Lung microvascular endothelial cell (primary cell): ENCODE results near the gene BGN. TPM values are rescaled to one million over a fixed set of nuclear protein-coding genes. Genes with fewer than 3 reads are reported as not detected.

Source experiments
- DNase-seq, 2 donors: peaks; one replicate each; pipeline versions ENCODE4 v3.0.0 to v3.0.0-alpha.2; 2010; ENCODE audit warnings: low read depth in 2 of 2
- total RNA-seq: library from RNA; depleted of rRNA; stranded (reverse); fragments of >200 nt; gene quantifications from 2 replicates; pipeline ENCODE4 v1.2.1, GENCODE V29; 2014

Gene BGN
- total RNA-seq, 1 donor from 2014 or later: 15.3 TPM

DNA sequence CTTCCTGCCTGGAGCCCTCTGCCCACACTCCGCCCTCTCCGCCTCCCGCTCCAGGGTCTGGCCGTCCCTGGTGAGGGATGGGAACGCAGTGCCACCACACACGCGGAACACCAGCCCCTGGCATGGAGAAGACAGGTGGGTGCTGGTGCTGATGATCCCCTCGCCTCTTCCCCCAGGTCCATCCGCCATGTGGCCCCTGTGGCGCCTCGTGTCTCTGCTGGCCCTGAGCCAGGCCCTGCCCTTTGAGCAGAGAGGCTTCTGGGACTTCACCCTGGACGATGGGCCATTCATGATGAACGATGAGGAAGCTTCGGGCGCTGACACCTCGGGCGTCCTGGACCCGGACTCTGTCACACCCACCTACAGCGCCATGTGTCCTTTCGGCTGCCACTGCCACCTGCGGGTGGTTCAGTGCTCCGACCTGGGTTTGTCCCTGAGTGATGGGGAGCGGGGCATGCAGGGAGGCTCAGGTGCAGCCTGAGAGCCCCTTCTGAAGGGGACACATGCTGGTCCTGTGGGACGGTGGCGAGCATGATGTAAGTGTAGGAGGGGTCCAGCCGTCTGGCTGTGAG, 9.8 kb downstream of the BGN start:
- no peak for DNase-seq

DNA sequence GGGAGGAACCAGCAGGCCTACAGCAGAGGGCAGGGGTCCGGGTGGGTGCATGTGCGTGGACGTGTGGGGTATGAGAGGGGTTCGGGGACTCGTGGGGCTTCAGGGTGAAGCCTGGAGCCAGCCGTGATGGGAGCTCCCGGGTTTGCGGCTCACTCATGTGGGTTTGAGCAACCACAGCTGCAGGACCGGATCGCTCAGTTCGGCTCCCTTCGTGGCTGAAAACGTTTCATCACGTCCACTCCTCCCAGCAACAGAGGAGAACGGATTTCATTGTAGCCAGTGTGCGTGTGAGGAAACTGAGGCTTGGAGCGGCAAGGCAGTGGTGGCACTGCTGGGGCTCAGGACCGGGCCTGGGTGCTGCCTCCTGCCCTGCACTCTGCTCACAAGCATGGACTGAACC, 10.6 kb downstream of the BGN start:
- DNase-seq: no peak

DNA sequence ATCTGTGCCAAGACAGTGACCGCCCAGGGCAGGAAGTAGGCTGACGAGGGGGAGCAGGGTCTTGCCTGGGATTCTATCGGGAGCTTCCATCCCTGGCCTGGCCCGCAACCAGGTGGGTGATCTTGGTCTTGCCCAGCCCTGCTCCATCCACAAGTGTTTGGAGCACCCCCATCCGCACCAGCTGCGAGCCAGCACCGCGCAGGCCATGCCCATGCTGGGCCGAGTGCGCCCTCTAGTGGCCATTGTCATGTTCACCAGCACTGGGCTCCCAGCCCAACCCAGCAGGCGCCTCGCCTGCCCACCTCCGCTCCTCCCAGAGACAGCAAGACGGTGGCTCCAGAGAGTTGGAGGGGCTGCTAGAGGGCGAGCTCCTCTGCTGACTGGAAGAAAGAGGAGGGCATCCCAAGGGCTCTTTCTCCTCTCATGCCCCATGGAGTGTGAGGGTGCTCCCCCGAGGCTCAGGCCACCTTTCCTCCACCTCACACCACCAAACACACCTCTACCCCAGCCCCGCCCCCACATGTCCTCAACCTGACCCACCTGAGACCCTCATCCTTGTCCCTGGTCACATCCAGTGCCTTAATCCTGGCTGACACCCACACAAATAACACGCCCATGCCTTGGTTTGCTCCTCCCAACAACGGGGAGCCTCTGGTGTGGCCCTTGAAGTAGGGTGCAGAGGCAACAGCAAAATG, 12.9 kb downstream of the BGN start:
- DNase-seq: peak; percentile 65 to 78

DNA sequence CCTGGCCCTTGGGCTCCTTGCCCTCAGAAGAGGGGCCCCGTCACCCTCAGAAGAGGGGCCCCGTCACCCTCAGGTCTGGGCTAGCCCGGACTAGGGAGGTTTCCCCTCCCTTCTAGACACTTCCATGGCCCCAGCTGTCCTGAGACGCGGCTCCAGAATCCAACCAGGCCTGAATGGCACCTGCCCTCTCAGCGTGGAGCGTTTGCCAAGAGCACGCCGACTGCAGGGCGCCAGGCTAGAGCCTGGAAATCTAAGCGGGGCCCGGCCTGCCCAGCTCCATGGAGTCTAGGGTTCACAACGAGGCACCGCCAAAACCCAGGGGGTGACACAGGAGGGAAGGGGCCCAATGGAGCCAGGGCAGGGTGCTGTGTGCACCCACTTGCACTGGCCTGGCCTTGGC, 14.8 kb downstream of the BGN start:
- DNase-seq: no peak

DNA sequence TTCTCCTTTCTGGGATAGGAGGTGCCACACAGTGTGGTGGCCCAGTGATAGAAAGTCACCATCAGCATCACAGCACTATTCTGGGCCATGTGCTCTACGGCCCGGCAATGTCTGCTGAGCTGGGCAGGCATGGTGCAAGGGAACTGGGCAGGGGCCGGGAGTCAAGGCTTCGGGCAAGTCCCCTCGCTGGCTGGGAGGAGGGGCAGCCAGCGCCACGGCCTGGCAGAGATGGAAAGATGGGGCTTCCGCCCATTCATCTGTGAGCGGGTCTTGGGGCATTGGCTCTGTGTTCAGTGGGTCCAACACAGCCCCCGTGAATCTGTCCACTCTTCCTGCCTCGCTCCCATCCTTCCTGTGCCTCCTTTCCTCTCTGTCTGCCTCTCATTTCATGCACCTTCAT, 15.6 kb downstream of the BGN start:
- no peak for DNase-seq

DNA sequence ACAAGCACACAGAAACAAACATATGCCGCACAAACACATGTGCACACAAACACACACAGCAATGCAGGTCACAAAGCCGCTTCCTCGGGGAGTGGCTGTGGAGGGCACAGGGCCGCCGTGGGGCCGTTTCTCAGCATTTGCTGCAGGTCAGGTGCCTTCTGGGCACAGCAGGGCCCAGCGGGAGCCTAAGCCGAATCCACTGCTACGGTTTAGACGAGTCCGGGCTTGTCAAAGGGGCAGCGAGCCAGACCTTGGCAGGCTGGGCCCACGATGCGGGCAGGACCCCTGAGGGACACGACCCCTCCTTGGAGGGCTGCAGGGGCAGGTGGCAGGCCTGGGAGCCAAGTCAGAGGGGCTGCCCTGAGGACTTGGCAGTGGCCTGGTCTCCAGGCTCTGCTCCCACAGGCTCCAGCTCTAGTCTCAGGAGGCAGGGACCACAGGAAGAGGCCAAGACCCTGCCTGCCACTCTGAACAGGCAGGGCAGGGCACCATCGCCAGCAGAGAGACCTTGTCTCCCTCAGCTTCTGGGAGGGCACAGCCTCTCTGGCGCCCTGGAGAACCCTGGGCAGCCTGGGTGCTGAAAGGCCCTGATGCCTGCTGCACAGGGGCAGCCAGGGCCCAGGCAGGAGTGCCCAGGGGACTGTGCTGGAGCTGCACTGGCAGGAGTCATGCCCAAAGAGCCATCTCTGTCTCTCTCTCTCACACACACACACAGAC, 17.2 kb downstream of the BGN start:
- DNase-seq: no peak

DNA sequence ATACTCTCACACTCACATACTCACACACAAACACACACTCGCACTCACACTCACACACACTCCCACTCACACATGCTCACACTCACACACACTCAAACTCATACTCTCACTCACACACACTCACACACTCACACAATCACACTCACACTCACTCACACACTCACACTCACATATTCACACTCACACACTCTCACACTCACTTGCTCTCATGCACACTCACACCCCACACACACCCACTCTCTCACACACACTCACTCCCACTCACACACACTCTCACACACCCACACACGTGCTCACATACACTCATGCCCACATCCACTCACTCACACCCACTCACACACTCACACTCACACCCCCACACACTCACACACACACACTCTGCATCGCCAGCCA, 17.7 kb downstream of the BGN start:
- no peak for DNase-seq

DNA sequence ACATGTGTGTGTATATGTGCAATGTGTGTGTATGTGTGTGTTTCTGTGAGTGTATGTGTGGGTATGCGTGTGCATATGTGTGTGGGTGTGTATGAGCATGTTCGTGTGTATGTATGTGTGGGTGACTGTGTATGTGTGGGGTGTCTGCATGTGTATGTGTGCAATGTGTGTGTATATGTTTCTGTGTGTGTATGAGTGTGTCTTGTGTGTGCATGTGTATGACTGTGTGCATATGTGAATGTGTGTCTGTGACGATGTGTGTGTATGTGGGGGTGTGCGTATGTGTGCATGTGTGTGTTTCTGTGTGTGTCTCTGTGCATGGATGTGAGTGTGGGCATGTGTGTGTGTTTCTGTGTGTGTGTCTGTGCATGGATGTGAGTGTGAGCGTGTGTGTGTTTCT, 18.5 kb downstream of the BGN start:
- no peak for DNase-seq

DNA sequence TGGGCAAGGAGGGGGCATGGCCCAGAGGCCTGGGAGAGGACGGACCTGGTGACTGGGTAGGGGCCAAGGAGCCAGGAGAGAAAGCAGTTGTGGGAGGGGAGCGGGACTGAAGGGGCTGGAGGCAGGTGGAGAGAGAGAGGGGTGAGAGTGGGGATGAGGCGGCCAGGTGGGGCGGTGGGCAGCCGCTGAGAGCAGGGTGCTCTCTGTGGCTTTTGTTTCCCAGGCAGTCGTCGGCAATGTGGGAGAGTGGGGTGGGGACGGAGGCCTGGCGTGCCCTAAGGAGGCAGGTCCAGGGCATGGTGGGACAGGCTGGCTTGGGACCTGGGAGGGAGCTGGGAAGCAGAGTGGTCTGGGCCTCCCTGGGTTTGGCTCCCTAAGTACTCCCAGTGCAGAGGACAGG, 19.5 kb downstream of the BGN start:
- DNase-seq: no peak

DNA sequence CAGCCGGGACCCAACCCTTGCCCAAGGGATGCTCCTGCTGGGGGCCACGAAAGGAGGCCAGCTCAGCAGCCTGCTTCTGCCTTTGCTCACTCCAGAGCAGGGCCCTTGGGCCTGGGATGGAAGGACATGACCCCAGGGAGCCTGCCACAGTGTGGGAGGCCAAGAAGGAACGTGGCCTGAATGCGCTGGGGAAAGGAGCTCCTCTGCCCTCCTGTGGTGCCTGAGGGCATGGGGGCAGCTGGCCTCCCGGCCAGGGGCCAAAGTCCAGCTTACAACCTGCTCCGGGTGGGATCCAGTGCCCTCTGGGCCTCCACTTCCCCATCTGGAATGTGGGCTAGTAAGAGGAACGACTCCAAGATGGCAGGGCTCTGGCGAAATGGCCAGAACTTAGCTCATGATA, 20.7 kb downstream of the BGN start:
- no peak for DNase-seq

DNA sequence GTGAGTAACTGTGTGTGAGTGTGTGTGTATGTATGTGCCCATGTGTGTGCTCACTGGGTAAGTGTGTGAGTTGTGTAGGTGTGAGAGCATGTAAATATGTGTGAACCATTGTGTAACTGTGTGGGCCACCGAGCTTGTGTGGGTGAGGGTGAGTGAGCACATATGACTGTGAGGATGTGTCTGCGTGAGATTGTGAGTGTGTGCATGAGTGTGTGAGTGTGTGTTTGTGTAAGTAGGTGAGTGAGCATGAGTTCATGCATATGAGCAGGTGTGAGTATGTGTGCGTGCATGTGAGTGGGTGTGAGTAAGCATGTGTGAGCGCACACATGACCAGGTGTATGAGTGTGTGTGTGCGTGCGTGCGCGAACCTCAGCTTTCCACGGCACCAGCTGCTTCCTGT, 21.3 kb downstream of the BGN start:
- no peak for DNase-seq

DNA sequence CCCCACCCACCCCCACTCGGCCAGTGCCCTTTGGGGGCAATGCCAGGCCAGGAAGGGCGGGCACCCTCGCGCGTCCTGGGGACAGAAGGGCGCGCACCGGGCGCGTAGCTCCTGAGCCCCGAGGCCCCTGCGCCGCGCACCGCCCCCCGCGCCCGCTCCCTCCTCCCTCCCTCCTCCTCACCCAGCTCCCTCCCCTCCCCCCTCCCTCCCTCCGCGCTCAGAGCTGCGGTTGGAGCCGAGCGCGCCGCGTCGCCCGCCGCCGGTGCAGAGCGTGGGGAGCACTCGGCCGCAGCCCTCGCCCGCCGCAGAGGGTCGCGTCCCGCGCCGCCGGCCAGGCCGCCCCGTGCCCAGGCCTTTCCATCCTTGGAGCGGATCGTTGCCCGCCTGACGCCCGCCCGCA, 22.6 kb downstream of the BGN start, which contains the start of gene ATP2B3:
Gene ATP2B3, plus strand, starts transcription at position 220 of the 400 bp plus-strand sequence. CDS start 18,606 bp downstream, outside the sequence.
- no peak for DNase-seq

DNA sequence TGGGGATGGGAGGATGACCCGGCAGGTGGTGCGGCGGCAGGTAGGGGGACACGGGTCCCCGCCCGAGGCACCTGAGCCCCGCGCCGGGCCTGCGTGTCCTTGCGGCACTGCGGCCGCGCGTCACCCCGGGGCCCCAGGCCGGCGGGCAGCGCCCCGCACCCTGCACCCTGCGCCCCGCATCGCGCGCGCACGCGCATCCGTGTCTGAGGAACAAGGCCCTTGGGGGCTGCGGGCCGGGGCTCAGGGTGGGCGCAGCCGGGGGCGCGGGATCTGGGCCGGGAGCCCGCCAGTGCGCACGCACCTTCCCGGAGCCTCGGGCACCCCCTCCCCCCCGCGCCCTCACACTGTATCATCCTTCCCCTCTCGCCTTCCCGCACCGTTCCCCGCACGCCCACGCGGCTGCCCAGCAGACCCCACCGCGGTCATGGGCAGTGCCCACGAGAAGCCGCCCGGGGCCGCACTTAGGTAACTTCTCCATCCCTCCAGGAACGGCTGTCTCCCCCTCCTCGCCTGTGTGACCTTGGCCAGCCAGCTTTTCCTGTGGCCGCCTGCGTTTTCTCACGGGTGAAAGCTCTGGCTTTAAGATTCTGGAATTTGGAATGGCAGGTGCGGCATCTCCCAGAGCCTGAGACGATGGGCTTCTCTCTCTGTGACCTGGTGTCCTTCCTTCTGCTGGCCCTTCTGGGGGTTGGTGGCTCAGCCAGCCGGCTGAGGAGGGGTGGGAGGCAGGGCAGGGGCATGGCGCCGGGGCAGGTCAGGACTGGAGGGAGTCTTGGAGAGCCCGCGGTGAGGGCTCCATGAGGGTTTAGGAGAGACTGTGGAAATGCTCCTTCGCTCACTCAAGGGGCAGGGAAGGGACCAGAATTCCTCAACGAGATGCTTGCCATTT, 23.4 kb downstream of the BGN start:
- DNase-seq: no peak

DNA sequence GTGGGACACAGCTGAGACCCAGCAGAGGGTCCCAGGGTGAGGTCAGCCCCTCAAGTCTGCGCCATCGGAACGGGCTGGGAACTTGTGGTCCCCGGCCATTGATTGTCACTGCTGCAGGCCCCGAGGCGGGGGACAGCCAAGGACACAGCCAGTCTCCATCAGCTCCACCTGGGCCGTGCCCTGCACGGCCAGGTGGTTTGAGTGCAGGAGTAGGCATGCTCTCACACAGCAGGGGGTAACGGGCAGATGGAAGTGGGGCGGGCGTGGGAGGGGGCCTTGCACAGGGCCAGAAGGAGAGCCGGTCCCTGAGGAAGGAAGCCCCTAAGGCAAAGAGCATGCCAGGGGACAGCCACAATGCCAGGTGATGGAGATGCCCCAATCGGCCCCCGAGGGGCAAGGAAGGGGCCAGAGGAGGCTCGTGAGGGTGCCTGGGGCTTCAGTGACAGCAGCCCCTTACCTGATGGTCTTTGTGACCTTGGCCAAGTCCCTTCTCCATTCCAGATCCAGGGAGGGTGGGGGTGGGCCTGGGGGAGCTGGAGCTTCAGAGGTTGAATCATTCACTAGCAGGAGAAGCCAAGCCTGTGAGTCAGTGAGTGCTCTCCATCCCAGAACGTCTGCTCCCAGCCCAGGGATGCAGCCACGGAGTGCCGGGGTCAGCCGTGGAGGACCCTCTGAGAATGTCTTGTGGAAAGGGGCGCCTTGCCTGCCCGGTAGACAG, 24.9 kb downstream of the BGN start:
- DNase-seq: no peak

DNA sequence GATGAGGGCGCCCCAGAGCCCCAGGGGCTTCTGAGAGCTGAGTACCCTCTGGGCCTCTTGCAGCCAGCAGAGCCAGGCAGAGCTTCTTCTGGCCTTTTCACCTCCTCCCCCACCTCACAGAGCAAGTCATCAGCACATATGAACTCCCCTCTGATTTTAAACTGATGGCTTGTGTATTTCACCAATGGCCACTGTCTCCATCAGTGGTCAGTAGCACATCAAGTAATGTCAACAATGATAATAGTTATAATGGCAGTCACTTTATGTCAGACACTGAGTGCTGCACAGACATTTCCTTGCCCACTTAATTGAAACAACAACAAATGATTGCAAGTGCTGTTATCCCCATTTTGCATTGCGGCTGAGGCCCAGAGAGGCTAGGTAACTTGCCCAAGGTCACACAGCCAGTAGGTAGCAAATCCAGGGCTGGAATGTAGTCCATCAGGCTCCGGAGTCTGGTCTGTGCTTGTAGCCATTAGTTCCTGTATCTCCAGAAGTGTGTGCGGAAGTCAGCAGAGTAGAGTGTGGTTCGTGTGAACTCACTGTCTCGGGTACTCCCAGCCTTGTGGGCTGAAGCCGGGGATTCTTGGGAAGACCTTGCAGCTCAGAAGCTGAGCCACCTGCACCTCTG, 25.6 kb downstream of the BGN start:
- no peak for DNase-seq

DNA sequence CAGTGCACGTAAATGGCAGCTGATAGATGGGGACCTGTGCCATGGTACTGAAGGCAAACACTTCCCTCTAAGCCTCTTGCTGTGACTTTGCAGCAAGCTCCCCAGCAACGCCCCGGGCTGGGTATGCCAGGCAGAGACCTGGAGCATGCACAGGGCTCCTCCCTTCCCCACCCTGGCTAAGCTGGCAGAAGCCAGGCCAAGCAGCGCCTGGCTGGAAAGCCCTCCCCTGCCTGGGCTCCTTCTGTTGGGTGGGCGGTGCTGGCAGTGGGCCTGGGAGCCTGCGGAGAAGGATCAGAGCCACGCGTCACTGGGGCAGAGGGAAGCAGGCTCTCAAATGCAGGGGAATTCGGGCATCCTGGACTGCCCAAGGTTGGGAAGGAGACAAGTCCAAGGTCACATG, 26.3 kb downstream of the BGN start:
- DNase-seq: no peak

DNA sequence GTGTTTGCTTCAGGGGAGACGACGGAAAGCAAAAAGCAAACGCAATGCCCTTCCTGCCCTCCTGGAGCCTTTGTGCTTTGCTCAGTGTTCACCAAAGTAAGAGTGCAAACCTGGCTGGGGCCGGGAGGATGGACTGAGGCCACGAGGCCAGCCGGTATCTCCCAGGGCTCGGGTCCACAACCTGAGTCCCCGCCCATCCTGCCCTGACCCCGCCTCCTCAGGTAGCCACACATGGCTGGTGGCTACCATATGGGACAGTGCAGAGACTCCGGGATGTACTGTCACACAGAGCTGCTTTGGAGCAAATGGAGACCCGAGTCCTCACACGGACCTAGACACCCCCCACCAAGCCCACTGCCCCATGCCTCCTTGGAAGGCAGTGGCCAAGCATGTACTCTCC, 27.5 kb downstream of the BGN start:
- DNase-seq: no peak

DNA sequence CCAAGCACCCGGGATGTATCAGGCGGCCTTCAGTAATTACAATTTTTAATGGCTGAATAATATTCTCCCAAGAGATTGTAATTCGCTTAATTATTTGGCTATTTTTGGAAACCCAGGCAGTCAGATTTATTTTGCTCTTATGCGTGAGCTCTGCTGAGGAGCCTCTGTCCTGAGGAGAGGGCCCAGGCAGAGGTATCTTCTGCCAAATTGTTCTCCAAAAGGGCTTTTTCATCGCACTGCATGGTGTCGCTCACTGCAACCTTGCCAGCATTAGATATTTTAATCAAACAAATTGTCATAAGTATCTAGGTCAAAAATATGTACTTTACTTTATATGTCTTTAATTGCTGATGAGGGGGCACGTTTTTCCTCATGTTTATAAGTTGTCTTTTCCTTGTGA, 28.5 kb downstream of the BGN start:
- DNase-seq: no peak

DNA sequence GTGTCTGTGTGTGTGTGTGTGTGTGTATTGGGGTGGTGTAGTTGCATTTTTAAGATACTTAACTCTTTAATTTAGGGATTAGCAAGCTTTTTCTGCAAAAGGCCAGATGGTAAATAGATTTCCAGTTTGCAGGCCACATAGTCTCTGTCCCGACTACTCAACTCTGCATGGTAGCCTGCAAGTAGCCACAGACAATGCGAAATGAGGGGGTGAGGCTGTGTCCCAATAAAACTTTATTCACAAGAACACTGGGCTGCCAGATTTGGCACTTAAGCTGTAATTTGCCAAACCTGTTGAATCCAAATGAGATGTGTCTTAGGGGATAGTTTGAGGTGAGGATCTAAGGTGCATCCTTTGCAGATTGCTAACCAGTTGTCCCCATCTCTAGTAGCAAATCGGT, 29.5 kb downstream of the BGN start:
- no peak for DNase-seq

DNA sequence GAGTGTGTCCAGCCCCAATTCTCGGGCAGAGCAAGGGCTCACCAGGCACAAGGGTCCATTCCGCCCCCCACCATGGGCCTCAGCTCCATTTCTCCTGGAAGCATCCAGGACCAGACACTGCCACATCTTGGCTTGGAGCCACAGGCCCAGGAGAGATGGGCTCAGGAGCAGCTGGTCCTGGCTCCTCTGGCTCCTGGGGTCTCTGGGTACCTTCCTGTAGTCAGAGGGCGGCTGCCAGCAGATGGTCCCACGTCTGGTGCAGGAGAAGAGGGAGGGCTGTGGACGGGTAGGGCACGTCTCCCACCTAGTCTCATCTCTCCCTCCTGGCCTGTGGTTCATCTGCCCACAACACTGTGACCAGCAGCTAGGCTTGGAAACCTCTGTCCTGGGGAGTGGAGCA, 30.7 kb downstream of the BGN start:
- no peak for DNase-seq

DNA sequence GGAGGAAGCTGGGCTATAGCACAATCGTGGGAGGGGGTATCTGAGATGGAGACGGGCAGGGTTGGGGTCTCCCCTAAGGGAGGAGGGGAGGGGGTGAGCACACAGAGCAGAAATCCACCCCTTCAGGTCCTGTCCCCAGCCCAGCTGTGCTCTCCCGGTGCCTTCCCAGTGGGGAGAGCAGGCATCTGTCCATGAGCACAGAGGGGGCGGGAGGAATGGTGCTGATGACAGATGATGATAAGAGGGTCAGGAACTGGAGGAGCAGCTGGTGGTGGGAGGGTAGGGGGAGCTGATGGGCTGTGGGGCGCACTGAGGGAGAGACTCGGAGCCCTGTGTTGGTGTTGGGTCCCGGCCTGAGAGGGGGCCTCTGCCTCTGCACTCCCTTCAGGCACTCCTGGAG, 31.3 kb downstream of the BGN start:
- no peak for DNase-seq
